Left lung (tissue), 10 donors: Measurements from ENCODE around the gene SERPINB1. TPM values are rescaled to one million over a fixed set of nuclear protein-coding genes. Genes with fewer than 3 reads are reported as not detected.

ENCODE experiments used
- ATAC-seq: fragments of 200-7000 bp; cut with Tn5 transposase; one replicate; pipeline ENCODE4 v1.9.1; 2020; ENCODE audit warnings: moderate library complexity
- DNase-seq, 4 donors: peaks; one replicate each; pipeline ENCODE4 v3.0.0-alpha.2; 2013 to 2020
- H3K27ac ChIP-seq, 2 donors: fragments of 200-600 bp; sonication (generic) in 1 of 2; one replicate each; pipeline versions ENCODE4 v1.5.0 to v1.8.0; 2020 to 2021
- H3K27me3 ChIP-seq, 2 donors: fragments of 200-600 bp; sonication (generic) in 1 of 2; one replicate each; pipeline versions ENCODE4 v1.5.0 to v1.8.0; 2020 to 2021
- H3K36me3 ChIP-seq, 2 donors: fragments of 200-600 bp; sonication (generic) in 1 of 2; one replicate each; pipeline versions ENCODE4 v1.5.0 to v1.8.0; 2020 to 2021
- H3K4me1 ChIP-seq, 2 donors: fragments of 200-600 bp; one replicate each; pipeline ENCODE4 v1.8.0; 2021
- H3K4me3 ChIP-seq, 2 donors: fragments of 200-600 bp; sonication (generic) in 1 of 2; one replicate each; pipeline versions ENCODE4 v1.5.0 to v1.8.0; 2020 to 2021; ENCODE audit warnings: mild to moderate bottlenecking in 1 of 2
- H3K9me3 ChIP-seq, 2 donors: fragments of 200-600 bp; sonication (generic) in 1 of 2; one replicate each; pipeline versions ENCODE4 v1.5.0 to v1.8.0; 2020 to 2021
- intact Hi-C, 2 donors: fragments of 100-400 bp; cut with DNase I; formaldehyde crosslinking; loops; one replicate each; pipeline versions ENCODE4 v1.11.2 to v1.14.2; 2022
- polyA plus RNA-seq, 6 donors: library from polyadenylated mRNA; unstranded; fragments of 120-200 nt; gene quantifications; one replicate each; pipeline ENCODE4 v1.2.1, GENCODE V29; 2013; ENCODE audit not compliant: insufficient read length in 6 of 6
- total RNA-seq, 2 donors: library from RNA; stranded (reverse); fragmentation: NEBNext Ultra II Directional; extraction: Animal tissue kit (Norgen Biotek cat#: 25700); gene quantifications; one replicate each; pipeline ENCODE4 v1.2.1, GENCODE V29; 2021
- TF ChIP-seq, protein P1 (sequence below), 2 donors: fragments of 200-600 bp; sonication (generic) in 1 of 2; IDR thresholded peaks; one replicate each; pipeline versions ENCODE4 v1.5.0 to v1.8.0; 2021; ENCODE audit warnings: antibody characterized with exemption in 2 of 2
- donor health status: DM: no; HTN: yes; CAD: no.
- donor health status: DM: no; HTN: no; CAD: no.

SERPINB1 gene
- total and polyA plus RNA-seq, 8 donors = 26.8 to 121 (median 30.5) TPM

DNA sequence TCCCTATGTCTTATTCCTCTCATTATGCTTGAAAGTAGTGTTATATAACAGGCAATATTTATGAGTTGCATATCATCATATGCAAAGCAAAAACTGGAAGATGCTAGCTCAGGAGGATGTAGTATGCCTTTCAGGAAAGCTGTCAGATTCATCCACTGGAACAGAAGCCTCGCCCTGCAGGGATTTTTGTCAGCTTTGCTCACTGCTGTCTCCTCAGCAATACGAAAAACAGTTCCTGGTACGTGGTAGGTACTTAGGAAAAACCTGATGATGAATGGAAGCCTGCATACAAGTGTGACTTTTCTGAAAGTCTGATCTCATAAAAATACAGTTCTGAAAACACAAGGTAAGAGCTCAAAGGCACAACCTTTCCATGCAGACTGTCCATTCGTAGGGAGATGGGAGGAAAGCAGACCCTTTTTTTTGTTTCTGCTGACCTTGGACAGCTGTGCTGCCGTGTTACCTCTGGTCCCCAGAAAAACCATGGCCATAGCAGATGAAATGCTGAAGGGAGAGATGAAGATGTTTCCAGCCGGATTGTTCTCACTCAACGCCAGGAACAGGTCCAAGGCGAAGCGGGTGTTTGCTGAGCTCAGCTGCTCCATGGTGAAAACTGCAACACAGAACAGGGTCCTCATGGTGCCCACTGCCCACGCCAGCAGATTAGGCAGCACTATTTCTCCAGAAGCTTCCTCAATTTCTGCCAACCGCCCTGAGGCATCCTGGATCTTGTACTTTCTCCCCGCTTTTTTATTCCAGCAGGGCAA lies 1.5 kb downstream of the SERPINB1 start:
- H3K27me3 ChIP-seq = no peaks in the 10 kb centered on the region
- peak overlapping the region; percentile 95 to 96 for H3K27ac ChIP-seq
- intact Hi-C loops = loop anchor here in 1 of 2 donors (5.0 to 10.0 kb wide), 3 partner anchors 43 to 215 kb away; no protein-coding TSS in a partner anchor
- TF ChIP-seq, protein P1, sequence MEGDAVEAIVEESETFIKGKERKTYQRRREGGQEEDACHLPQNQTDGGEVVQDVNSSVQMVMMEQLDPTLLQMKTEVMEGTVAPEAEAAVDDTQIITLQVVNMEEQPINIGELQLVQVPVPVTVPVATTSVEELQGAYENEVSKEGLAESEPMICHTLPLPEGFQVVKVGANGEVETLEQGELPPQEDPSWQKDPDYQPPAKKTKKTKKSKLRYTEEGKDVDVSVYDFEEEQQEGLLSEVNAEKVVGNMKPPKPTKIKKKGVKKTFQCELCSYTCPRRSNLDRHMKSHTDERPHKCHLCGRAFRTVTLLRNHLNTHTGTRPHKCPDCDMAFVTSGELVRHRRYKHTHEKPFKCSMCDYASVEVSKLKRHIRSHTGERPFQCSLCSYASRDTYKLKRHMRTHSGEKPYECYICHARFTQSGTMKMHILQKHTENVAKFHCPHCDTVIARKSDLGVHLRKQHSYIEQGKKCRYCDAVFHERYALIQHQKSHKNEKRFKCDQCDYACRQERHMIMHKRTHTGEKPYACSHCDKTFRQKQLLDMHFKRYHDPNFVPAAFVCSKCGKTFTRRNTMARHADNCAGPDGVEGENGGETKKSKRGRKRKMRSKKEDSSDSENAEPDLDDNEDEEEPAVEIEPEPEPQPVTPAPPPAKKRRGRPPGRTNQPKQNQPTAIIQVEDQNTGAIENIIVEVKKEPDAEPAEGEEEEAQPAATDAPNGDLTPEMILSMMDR (IDR thresholded peaks at IDR 0.05) = no peak
- no peaks in the 10 kb centered on the region for H3K9me3 ChIP-seq
- peaks cover 27 to 83% of the 10 kb centered on the region in 2 donors for H3K4me1 ChIP-seq
- H3K36me3 ChIP-seq = peaks cover 0 to 49% of the 10 kb centered on the region in 2 donors
- no peak for ATAC-seq
- H3K4me3 ChIP-seq = peak overlapping the region; percentile 30 to 67
- DNase-seq = no peak

DNA sequence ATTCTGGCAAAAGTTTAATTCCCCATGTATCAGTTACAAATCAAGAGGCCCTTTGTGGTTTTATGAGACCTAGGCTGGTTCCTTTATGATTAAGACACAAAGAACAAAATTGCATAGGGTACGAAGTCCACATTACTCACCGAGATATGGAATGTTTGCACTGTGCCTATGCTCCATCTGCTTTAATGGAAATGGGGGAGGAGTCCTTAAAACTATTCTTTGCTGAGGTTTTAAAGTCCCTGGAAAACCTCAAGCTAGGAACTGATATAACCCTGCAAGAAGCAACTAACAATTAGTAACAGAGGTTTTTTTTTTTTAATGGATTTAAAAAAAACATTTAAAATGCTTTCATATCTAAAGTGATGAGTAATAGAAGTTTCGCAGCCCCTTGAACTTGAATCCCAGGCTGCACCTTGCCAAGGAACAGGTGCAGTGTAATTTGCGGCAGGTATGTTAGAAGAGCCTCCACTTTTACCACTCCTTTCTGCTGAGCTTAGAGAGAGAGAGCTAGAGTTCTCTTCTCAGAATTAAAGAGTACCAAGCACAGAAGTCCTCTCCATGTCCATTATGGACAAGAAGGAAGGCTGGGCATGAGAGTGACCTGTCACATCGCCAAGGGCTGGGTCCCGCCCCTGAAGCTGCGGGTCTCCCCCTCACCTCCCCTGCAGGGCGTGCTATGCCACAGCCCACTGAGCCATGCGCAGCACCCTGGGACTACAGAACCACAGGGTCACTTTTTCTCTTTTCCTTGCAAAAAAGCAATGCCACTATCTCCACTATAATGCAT lies 2.3 kb downstream of the SERPINB1 start:
- H3K4me3 ChIP-seq = peak overlapping the region in 1 of 2 donors; percentile 67
- intact Hi-C loops = no loop called here
- no peaks in the 10 kb centered on the region for H3K9me3 ChIP-seq
- DNase-seq (no peak), ATAC-seq (peak; percentile 26)
- H3K36me3 ChIP-seq = peaks cover 0 to 57% of the 10 kb centered on the region in 2 donors
- TF ChIP-seq, protein P1 (IDR thresholded peaks at IDR 0.05) = no peak
- H3K27me3 ChIP-seq = no peaks in the 10 kb centered on the region
- peaks cover 27 to 91% of the 10 kb centered on the region in 2 donors for H3K4me1 ChIP-seq
- peak overlapping the region; percentile 95 to 96 for H3K27ac ChIP-seq

DNA sequence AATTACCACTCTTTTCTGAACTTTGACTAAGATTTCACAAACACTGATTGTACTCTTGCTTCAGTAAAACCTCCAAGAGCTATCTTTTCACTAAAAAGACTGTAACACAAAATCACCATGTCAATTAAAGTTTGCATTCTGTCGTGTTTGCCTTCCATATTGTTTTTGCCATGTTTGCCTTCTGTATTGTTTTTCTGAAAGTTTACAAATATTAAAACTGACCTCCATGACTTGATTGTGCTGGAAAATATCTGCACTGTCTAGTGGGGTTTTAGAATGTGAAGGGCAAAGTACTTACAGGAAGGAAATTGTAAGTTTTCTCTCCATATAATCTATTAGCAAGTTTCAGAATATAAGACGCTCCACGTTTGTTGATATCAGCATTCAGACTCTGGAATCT lies 3.4 kb downstream of the SERPINB1 start:
- H3K4me1 ChIP-seq = peaks cover 27 to 89% of the 10 kb centered on the region in 2 donors
- TF ChIP-seq, protein P1 (IDR thresholded peaks at IDR 0.05) = no peak
- peak overlapping the region in 1 of 2 donors; percentile 67 for H3K4me3 ChIP-seq
- H3K27me3 ChIP-seq = no peaks in the 10 kb centered on the region
- peak overlapping the region in 1 of 2 donors; percentile 95 for H3K27ac ChIP-seq
- no peak for DNase-seq
- ATAC-seq = no peak
- no peaks in the 10 kb centered on the region for H3K9me3 ChIP-seq
- intact Hi-C loops = no loop called here
- peaks cover 0 to 68% of the 10 kb centered on the region in 2 donors for H3K36me3 ChIP-seq

- intact Hi-C loops = no loop called here
- peaks cover 0 to 79% of the 10 kb centered on the region in 2 donors for H3K36me3 ChIP-seq
Observed at GRCh38 chr6:2834262-2834661, 7.4 kb downstream of the SERPINB1 start.

More at GRCh38 chr6:2834262-2834661, 7.4 kb downstream of the SERPINB1 start:
- ATAC-seq (no peak), DNase-seq (no peak)
- Histone ChIP-seq H3K4me1 (peaks cover 5 to 75% of the 10 kb centered on the region in 2 donors), H3K4me3 (no peak overlapping the region), H3K9me3 (no peaks in the 10 kb centered on the region), H3K27ac (no peak overlapping the region), H3K27me3 (no peaks in the 10 kb centered on the region)
- TF ChIP-seq, protein P1 (IDR thresholded peaks at IDR 0.05) = no peak
